NCI-H446 (cell line): ENCODE results near the gene SHISAL2B.
"Not testable (repeated sequence)": the region's sequence is repeated elsewhere in the genome, so short reads cannot be mapped to it uniquely, and the experiment has no call there.

Experiments
- DNase-seq, 2 experiments: peaks; one replicate each; lab custom pipeline; 2025; lab: John Stamatoyannopoulos, UW

Gene SHISAL2B

GRCh38 chr5:64700765-64701164, 10.5 kb downstream of the SHISAL2B start:
- DNase-seq = no peak

DNA sequence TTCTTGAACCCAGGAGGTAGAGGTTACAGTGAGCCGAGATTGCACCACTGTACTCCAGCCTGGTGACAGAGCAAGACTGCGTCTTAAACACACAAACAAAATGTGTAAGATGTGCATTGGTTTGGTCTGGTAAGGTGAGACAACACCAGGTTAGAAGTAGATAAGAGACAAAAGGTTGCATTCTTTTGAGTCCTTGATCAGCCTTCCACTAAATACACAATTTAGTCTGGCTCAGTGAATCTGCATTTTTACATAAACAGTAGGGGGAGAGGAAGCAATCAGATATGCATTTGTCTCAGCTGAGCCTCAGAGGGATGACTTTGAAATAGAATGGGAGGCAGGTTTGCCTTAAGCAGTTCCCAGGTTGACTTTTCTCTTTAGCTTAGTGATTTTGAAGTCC, 15.8 kb downstream of the SHISAL2B start:
- not testable (repeated sequence) for DNase-seq

DNA sequence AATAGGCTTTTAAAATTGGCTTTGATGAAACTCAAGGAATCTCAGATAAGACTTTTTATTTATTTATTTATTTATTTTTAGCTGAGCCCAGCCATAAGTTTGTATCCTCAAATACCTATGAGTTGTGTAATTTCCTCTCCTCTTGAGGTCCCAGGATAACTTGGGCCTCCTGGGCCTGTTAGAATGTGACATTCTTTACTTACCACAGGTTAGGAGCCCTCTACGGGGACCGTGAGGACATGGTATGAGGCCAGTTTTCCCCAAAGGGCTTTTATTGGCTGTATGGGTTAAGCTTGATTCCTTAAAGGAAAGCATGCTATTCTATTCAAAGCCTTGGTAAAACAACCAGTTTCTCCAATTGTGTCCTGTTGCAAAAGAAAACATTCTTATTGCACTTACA, 16.9 kb downstream of the SHISAL2B start:
- DNase-seq = no peak

- DNase-seq = not testable (repeated sequence)
Observed at GRCh38 chr5:64714495-64714894, 24.2 kb downstream of the SHISAL2B start.

DNA sequence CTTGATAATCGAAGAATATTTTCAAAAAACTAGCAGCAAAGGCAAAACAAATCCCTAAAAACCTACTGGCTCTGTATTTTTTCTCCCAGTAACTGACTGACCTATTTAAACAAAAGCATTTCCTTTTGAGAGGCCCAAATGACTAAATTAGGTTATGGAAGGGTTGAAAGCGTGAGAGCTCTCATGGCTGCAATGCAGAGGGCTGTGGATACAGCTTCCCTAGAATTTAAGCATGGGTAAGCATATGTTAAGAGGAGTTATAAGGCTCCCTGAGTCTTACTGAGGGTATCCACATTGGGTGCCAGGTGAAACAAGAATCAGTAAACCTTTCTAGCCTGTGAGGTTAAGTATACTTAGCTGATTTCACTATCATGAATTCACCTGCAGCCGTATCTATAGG, 32.3 kb downstream of the SHISAL2B start:
- DNase-seq = no peak

DNA sequence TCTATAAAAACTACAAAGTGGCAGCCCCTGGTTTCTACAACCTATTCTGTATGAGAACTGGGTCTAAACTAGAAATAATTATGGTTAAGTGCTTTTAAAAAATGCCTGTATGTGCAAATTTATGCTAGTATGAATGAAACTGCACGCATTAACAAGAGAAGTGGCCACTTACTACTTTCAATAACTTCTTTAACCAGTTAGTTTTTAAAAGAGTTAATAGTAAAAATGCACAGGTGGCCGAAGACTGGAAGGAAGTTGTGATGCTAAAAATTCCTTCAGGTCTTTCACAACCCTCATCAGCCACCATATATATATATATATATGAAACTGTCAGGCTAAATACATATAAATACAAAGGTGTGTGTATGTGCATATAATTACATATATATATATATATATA, 36.8 kb downstream of the SHISAL2B start:
- no peak for DNase-seq

DNA sequence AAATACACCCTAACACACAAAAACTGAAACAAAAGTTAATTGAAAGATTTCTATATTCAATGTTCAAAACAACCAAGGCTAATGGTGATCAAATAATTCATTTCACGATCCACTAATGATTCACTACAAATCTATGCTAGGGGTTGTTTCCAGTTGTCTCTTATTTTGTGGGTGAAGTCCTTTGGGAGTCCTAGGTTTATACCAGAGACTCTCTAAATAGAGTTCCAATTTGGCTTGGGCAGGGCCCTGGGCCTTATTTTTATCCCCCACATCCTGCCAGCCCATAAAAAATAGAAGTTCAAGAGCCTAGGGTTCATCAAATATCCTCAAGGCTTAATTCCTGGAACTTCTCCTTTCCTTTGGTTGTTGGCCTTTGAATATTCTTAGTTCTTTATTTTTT, 52.1 kb downstream of the SHISAL2B start:
- DNase-seq = no peak

GRCh38 chr5:64742821-64743220, 52.5 kb downstream of the SHISAL2B start:
- no peak for DNase-seq

- DNase-seq = no peak
Observed at GRCh38 chr5:64744914-64745313, 54.6 kb downstream of the SHISAL2B start.

DNA sequence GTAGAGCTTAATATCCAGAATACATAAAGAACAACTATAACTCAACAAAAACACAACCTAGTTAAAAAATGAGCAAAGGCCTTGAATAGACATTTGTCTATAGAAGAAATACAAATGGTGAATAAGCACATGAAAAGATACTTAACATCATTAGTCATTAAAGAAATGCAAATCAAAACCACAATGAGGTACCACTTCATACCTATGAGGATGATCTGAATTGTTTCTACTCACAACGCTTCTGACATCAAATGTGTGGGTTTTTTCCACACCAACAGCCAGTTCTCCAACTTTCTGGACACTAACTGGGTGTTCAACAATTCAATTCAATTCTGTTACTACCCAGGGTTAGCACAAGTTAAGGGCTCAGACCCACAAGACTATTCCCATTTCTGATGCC, 56.1 kb downstream of the SHISAL2B start:
- DNase-seq = no peak

- no peak for DNase-seq
Observed at GRCh38 chr5:64749385-64749784, 59.1 kb downstream of the SHISAL2B start.

- no peak for DNase-seq
Observed at GRCh38 chr5:64754066-64754465, 63.8 kb downstream of the SHISAL2B start.

DNA sequence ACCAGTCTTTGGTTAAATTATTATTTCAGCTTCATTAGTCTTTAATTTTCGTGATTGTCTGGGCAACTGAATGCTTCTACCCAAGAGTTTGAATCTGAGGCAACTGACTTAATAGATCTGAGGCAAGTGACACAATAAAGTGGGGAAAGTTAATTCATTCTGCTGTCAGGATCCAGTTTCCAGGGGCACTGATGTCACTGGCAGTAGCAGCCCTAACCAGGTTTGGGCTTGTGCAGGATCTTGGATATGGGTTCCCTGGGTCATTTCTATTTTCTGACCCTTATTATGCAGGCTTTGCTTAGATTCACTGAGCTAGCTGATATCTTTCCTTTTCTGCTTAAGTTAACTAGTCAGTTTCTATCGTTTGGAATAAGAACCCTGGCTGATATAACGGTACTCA, 68.6 kb downstream of the SHISAL2B start:
- DNase-seq = no peak

GRCh38 chr5:64759960-64760660, 69.8 kb downstream of the SHISAL2B start:
- no peak for DNase-seq

- DNase-seq = no peak
Observed at GRCh38 chr5:64763948-64764503, 73.7 kb downstream of the SHISAL2B start.

DNA sequence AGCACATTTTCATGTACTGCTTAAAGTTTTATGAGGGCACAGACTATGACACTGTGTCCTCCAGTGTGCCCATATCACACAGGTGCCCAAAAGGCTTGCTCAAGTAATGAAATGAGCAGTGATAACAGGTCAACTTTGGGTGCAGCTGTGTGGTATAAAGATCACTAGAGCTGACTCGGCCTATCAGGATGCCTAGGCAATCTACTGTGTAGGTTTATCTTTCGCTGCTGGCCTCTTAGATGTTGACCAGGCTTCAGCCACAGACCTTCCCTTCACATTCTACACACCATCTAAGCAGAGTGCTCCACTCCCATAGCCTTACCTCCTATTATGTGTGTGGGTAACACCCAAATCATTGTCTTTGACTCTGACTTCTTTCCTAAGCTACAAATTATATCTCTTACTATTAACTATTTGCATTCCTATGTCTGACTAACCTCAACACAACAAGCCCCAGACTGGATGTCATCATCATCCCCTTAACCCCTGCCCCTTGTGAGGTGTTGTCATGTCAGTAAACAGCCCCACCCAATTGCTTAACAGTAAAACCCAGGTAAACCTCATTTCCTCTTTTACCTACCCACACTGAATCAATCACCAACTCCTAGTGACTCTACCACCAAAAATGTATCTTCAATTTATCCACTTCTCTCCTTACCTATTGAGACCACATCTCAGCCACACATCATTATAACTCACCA, 75.7 kb downstream of the SHISAL2B start:
- DNase-seq = no peak

GRCh38 chr5:64766941-64767340, 76.6 kb downstream of the SHISAL2B start:
- no peak for DNase-seq
